T-helper 17 cell (primary cell): ENCODE measurements around the gene PHTF2. TPM values are rescaled to one million over a fixed set of nuclear protein-coding genes. Genes with fewer than 3 reads are reported as not detected.

Experiments
- ATAC-seq: fragments of 150-1000 bp; cut with Tn5 transposase; 2 replicates; pipeline ENCODE4 v1.10.0; 2021; ENCODE audit warnings: mild to moderate bottlenecking, moderate library complexity
- DNase-seq, 3 donors: peaks; one replicate each; pipeline versions ENCODE4 v3.0.0 to v3.0.0-alpha.2; 2020 to 2021
- H3K9me3 ChIP-seq: one replicate; pipeline ENCODE4 v1.7.0; 2013; ENCODE audit warnings: low read length, mild to moderate bottlenecking; ENCODE audit not compliant: control insufficient read depth, poor library complexity, severe bottlenecking
- H3K27ac Mint-ChIP-seq: one replicate; pipeline ENCODE4 v1.8.0; 2022; ENCODE audit warnings: mild to moderate bottlenecking, moderate library complexity, mixed read lengths
- H3K27me3 Mint-ChIP-seq: one replicate; pipeline ENCODE4 v1.8.0; 2022; ENCODE audit warnings: mixed read lengths
- H3K36me3 Mint-ChIP-seq: one replicate; pipeline ENCODE4 v1.8.0; 2022; ENCODE audit warnings: low read depth, mixed read lengths
- H3K4me1 Mint-ChIP-seq: one replicate; pipeline ENCODE4 v1.8.0; 2022; ENCODE audit warnings: mild to moderate bottlenecking, mixed read lengths
- H3K4me3 Mint-ChIP-seq: one replicate; pipeline ENCODE4 v1.8.0; 2022; ENCODE audit warnings: mild to moderate bottlenecking, moderate library complexity, mixed read lengths
- total RNA-seq, 4 donors: library from RNA in 2 of 4; stranded (reverse) in 2 of 4; gene quantifications; one replicate each; pipeline ENCODE4 v1.2.3 and lab custom pipeline; 2022 to 2026

Gene PHTF2
- total RNA-seq, 2 donors from 2014 or later, result 68.1 to 69.9 TPM

DNA sequence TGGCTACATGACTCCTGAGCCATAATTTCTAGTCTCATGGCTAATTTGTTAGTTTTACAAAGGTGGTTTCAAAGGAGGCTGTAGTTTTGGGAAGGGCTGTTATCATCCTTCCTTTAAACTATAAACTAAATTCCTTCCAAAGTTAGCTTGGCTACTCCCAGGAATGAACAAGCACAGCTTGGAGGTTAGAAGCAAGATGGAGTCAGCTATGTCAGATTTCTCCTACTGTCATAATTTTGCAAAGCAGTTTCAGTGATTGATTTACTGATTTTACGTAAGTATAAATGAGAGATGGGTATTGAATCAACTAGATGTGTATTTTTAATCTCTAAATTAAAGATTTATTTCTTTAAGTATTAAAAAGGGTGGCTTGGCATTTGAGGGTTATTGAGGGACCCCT lies 79.9 kb downstream of the PHTF2 start:
- Mint-ChIP-seq H3K27me3 (no peaks in the 10 kb centered on the region), H3K27ac (no peak overlapping the region), H3K36me3 (peaks cover 5% of the 10 kb centered on the region), H3K4me1 (peaks cover 42% of the 10 kb centered on the region), H3K4me3 (no peak overlapping the region)
- DNase-seq, result no peak
- no peaks in the 10 kb centered on the region for H3K9me3 ChIP-seq
- no peak for ATAC-seq

DNA sequence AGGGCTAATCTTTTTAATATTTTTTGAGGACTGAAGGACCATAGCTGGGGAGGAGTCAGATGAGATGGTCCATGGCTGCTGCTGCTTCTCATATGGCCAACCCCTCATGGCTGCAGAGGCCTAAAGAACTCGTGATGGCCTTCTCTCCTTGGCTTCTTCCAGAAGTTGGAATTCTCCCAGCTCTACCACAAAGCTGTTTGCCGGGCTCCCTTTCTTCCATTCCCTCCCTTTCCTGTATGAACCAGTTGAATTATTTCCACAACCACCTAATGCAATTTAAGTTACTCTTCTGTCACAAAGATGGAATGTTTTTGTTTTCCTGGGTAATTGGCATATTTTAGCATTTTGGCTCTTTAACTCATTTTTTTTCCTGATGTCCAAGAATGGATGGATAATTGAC lies 80.7 kb downstream of the PHTF2 start:
- H3K4me1 Mint-ChIP-seq, result peaks cover 44% of the 10 kb centered on the region
- H3K27me3 Mint-ChIP-seq, result no peaks in the 10 kb centered on the region
- DNase-seq (no peak), ATAC-seq (no peak)
- peak overlapping the region; percentile 54 for H3K27ac Mint-ChIP-seq
- H3K9me3 ChIP-seq, result no peaks in the 10 kb centered on the region
- H3K4me3 Mint-ChIP-seq, result no peak overlapping the region
- peaks cover 5% of the 10 kb centered on the region for H3K36me3 Mint-ChIP-seq

DNA sequence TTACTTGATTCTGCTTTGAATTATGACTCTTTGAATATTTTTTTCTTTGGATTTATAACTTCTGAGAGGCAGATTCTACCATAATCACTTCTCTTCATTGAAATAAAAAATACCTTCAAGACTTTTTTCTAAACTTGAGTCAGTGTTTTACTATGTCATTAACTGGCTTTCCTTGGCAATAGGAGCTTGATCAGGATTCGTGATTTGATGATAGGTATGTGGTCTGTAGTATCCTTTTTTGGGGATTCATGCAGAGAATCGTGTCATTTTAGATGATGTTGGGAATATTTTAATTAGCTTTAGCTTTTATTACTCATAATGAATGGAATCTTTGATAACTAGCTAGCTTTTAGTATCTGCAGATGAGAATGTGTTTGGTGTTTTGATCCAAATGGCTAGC lies 83.3 kb downstream of the PHTF2 start:
- Mint-ChIP-seq H3K36me3 (peaks cover 5% of the 10 kb centered on the region), H3K4me3 (no peak overlapping the region), H3K4me1 (peaks cover 47% of the 10 kb centered on the region), H3K27me3 (no peaks in the 10 kb centered on the region), H3K27ac (peak overlapping the region; percentile 51)
- no peak for ATAC-seq
- H3K9me3 ChIP-seq, result no peaks in the 10 kb centered on the region
- no peak for DNase-seq

DNA sequence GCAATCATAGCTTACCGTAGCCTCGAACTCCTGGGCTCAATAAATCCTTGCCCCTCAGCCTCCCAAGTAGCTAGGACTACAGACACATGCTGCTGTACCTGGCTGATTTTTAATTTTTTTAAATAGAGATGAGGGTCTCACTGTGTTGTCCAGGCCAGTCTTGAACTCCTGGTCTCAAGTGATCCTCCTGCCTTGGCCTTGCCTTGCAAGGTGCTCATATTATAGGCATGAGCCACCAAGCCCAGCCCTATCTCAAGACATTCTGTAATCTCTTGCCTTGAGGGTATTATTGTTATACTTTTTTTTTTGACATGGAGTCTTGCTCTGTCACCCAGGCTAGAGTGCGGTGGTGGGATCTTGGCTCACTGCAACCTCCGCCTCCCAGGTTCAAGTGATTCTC lies 86.6 kb downstream of the PHTF2 start:
- no peaks in the 10 kb centered on the region for H3K27me3 Mint-ChIP-seq
- peaks cover 4% of the 10 kb centered on the region for H3K36me3 Mint-ChIP-seq
- H3K9me3 ChIP-seq, result no peaks in the 10 kb centered on the region
- peaks cover 46% of the 10 kb centered on the region for H3K4me1 Mint-ChIP-seq
- DNase-seq, result no peak
- H3K27ac Mint-ChIP-seq, result no peak overlapping the region
- H3K4me3 Mint-ChIP-seq, result no peak overlapping the region
- no peak for ATAC-seq

DNA sequence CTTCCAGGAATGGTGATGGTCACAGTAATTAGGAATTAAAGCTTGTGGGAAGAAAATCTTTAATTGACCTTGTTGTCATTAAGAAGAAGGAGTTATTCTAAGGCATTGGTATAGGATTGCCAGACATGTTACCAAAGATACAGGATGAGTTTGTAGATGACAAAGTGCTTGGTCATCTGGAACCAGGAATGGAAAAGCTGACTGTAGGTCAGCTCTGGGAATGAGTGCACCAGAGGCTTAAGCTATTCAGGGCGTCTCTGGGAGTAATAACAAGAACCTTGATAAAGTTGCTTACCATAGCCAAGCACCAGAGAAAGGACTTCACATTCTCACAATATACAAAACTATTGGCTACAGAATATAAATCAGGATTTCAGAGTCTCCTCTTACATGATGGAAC lies 89.0 kb downstream of the PHTF2 start:
- no peak for ATAC-seq
- H3K4me3 Mint-ChIP-seq, result no peak overlapping the region

DNA sequence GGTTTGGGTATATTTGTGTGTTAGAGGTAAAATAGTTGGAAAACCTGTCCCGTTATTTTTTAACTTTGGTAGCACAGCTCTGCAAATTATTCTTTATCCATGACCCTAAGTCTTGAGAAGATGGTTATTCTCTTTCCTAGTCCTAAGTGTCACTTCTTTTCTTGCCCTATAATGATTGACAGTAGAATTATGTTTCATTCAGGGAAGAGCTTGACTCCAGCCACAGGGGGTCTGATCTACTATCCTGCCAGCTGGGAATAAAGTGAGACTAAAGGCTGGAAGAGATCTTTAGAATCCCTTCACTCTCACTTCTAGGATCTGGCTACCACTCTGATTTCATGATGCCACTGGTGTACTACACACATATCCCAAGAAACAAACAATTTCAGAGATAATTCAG lies 90.4 kb downstream of the PHTF2 start:
- no peaks in the 10 kb centered on the region for H3K27me3 Mint-ChIP-seq
- no peaks in the 10 kb centered on the region for H3K9me3 ChIP-seq
- DNase-seq (no peak), ATAC-seq (no peak)
- H3K4me3 Mint-ChIP-seq, result no peak overlapping the region
- H3K27ac Mint-ChIP-seq, result no peak overlapping the region
- no peaks in the 10 kb centered on the region for H3K36me3 Mint-ChIP-seq
- H3K4me1 Mint-ChIP-seq, result peaks cover 30% of the 10 kb centered on the region

More for the DNA sequence above, 89.0 kb downstream of the PHTF2 start:
- H3K36me3 Mint-ChIP-seq, result no peaks in the 10 kb centered on the region
- H3K9me3 ChIP-seq, result no peaks in the 10 kb centered on the region
- no peak for DNase-seq
- peaks cover 33% of the 10 kb centered on the region for H3K4me1 Mint-ChIP-seq
- H3K27ac Mint-ChIP-seq, result peak overlapping the region; percentile 72
- H3K27me3 Mint-ChIP-seq, result no peaks in the 10 kb centered on the region

DNA sequence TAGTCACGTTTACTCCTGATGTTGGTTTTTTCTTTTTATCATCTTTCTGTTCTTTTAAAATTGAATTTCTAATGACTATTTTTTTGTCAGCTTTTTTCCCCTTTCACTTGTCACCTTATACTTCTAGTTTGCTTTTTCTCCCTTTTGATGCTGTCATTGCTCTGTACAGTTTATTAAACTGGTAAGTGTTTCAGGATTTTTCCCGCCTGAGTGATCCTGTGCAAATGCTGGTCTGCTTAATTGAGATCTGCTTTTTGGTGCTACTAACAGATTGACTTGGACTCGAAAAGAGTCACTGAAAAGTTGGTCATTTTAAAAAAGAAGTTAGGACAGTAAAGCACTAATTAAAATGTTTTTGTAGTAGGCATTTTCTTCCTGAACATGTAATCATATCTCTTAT lies 95.2 kb downstream of the PHTF2 start:
- ATAC-seq, result no peak
- H3K27ac Mint-ChIP-seq, result peak overlapping the region; percentile 51

DNA sequence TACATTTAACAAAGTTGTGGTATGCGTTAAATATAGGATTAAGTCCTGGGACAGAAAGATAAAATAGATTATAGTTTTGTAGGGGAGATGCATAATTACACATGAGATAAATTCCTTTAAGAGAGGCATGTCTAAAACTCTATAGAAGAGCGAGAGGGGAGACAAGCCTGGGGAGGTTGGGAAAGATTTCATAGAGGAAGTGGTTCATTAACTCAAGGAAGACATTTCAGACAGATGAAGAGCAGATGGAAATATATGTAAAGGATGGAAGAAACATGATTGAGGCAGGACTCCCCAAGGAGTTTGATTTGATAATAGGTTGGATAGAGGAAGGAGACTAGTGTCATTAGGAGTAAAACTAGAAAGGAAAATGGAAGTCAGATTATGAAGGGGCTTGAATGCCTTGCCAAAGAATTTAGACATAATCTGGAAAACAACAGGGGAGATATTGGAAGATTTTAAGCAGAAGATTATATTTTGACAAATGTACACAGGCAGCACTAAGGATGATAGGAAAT lies 96.1 kb downstream of the PHTF2 start:
- DNase-seq, result no peak
- no peak overlapping the region for H3K4me3 Mint-ChIP-seq
- no peak for ATAC-seq
- H3K36me3 Mint-ChIP-seq, result no peaks in the 10 kb centered on the region
- no peaks in the 10 kb centered on the region for H3K9me3 ChIP-seq
- no peaks in the 10 kb centered on the region for H3K27me3 Mint-ChIP-seq
- peaks cover 9% of the 10 kb centered on the region for H3K4me1 Mint-ChIP-seq
- H3K27ac Mint-ChIP-seq, result no peak overlapping the region

More for the DNA sequence above, 95.2 kb downstream of the PHTF2 start:
- no peaks in the 10 kb centered on the region for H3K27me3 Mint-ChIP-seq
- peaks cover 12% of the 10 kb centered on the region for H3K4me1 Mint-ChIP-seq
- no peak overlapping the region for H3K4me3 Mint-ChIP-seq
- H3K9me3 ChIP-seq, result no peaks in the 10 kb centered on the region
- no peak for DNase-seq
- no peaks in the 10 kb centered on the region for H3K36me3 Mint-ChIP-seq

DNA sequence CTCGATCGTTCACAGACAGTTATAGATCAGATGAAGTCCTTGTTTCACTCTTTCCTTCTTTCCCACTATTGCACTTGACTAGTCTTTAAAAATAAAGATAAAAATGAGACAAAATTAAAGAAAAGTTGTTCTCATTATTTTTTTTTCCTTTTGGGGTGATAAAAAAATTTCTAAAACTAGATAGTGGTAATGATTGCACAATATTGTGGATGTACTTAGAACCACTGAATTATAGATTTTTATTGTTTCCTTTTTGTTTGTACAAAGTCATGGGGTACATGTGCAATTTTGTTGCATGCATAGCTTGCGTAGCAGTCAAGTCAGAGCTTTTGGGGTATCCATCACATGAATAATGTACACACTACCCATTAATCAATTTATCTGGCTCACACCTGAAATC lies 97.3 kb downstream of the PHTF2 start:
- H3K4me3 Mint-ChIP-seq, result no peak overlapping the region
- no peaks in the 10 kb centered on the region for H3K9me3 ChIP-seq
- H3K27me3 Mint-ChIP-seq, result no peaks in the 10 kb centered on the region
- DNase-seq (no peak), ATAC-seq (no peak)
- H3K4me1 Mint-ChIP-seq, result peaks cover 11% of the 10 kb centered on the region
- H3K36me3 Mint-ChIP-seq, result no peaks in the 10 kb centered on the region
- no peak overlapping the region for H3K27ac Mint-ChIP-seq

DNA sequence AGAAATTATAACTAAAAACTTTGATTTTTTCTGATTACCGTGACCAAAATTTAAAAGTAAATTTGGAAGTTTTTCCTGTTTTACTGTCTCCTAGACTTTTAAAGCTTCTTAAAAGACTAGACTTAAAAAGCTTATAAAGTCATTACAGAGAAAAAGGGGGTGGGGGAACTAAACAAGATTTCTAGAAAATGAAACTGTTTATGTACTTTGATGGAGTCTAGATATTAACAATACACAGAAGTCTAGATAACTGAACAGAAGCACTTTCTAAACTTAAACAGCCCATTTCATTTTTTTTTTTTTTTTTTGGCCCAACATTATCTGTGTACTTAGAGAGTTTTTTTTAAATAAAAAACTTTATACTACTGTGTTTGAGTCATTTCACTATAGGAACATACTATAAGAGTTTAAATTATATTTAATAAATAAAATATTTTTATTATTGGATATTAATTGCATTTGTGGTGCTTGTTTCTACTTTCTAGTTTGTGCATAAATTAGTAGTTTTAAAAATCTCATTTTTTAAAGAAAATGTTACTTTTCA lies 98.5 kb downstream of the PHTF2 start:
- no peak overlapping the region for H3K4me3 Mint-ChIP-seq
- peaks cover 10% of the 10 kb centered on the region for H3K4me1 Mint-ChIP-seq
- DNase-seq (no peak), ATAC-seq (no peak)
- no peaks in the 10 kb centered on the region for H3K9me3 ChIP-seq
- H3K36me3 Mint-ChIP-seq, result no peaks in the 10 kb centered on the region
- no peak overlapping the region for H3K27ac Mint-ChIP-seq
- H3K27me3 Mint-ChIP-seq, result no peaks in the 10 kb centered on the region

DNA sequence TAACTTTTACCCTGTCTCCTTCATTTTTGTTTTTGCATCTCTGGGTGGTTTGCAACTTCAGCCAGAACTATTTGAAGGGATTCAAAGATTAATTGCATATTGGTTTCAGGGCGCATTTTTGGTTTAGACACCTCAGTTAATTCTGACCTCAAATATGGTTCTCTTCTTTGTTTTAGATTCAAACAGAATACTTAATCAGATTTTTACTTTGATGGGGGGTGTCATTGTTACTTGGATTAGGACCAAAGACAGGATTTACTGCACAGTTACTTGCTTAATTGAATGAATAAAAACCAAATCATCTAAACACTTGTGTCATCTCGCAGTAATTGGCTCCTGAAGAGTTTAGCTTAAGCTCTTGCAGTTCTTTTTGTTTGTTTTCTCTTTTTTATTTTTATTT lies 100.9 kb downstream of the PHTF2 start:
- DNase-seq, result no peak
- Mint-ChIP-seq H3K4me3 (no peak overlapping the region), H3K36me3 (no peaks in the 10 kb centered on the region), H3K27me3 (no peaks in the 10 kb centered on the region), H3K27ac (peak overlapping the region; percentile 70), H3K4me1 (peaks cover 18% of the 10 kb centered on the region)
- no peak for ATAC-seq
- no peaks in the 10 kb centered on the region for H3K9me3 ChIP-seq

DNA sequence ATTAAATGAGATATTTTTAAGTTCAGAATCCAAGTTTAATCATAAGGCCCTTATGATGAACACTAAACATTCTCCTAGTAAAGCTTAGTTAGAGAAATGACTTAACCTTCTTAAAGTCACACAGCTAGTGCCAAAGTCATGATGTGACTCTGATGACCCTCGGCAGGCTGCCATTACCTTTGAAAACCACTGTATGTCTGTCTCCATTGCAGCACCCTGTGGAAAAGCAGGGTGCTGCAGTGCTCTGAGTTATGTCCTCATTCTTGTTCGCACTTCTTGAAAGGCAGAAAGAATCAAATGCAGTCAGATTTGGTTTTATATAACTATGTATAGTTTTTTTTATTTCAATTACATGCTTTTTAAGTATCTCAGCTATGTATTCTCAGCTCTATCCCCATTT lies 105.0 kb downstream of the PHTF2 start:
- no peaks in the 10 kb centered on the region for H3K27me3 Mint-ChIP-seq
- DNase-seq, result no peak
- H3K9me3 ChIP-seq, result no peaks in the 10 kb centered on the region
- peak; percentile 75 for ATAC-seq
- peak overlapping the region; percentile 57 for H3K27ac Mint-ChIP-seq
- peaks cover 24% of the 10 kb centered on the region for H3K4me1 Mint-ChIP-seq
- no peak overlapping the region for H3K4me3 Mint-ChIP-seq
- peaks cover 4% of the 10 kb centered on the region for H3K36me3 Mint-ChIP-seq

DNA sequence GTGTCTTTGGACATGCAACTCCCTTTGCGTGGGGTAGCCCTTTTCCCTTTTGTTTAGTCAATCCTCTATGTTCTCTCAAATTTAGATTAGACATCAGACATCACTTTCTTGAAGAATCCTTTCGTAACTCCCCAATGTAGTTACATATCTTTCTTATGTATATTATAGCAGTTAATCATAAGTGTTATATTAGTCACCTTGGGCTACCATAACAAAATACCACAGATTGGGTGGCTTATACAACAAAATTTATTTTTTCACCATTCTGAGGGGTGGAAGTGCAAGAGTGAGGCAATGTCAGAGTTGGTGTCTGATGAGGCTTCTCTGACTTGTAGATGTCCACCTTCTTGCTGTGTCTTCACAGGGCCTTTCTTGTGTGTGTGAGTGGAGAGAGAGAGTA lies 105.7 kb downstream of the PHTF2 start:
- Mint-ChIP-seq H3K4me1 (peaks cover 24% of the 10 kb centered on the region), H3K36me3 (peaks cover 4% of the 10 kb centered on the region), H3K27ac (peak overlapping the region; percentile 57), H3K27me3 (no peaks in the 10 kb centered on the region), H3K4me3 (no peak overlapping the region)
- DNase-seq, result no peak
- no peak for ATAC-seq
- H3K9me3 ChIP-seq, result no peaks in the 10 kb centered on the region

DNA sequence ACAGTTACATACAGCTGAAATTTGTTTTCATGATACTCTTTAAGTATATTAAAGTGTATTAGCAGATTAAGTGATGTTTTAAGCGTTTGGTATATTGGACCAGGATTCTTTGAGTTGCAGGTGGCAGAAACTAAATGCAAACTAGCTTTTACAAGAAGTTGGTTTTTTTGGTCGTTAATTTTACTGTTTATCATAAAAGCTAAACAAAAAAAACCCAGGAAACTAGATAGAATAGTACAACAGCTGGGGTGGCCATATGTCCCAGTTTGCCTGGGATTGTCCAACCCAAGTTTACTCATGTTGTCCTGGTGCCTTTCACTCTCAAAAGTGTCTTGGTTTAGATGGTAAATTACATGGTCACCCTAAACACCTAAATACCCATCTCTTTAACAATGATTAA lies 108.7 kb downstream of the PHTF2 start:
- peaks cover 15% of the 10 kb centered on the region for H3K4me1 Mint-ChIP-seq
- no peak for DNase-seq
- no peak for ATAC-seq
- H3K4me3 Mint-ChIP-seq, result no peak overlapping the region
- H3K27me3 Mint-ChIP-seq, result no peaks in the 10 kb centered on the region
- no peak overlapping the region for H3K27ac Mint-ChIP-seq
- H3K9me3 ChIP-seq, result no peaks in the 10 kb centered on the region
- peaks cover 4% of the 10 kb centered on the region for H3K36me3 Mint-ChIP-seq
